ENCODE data around the gene ZNF362. TPM values are rescaled to one million over a fixed set of nuclear protein-coding genes. Genes with fewer than 3 reads are reported as not detected.

The ZNF362 gene
- total RNA-seq, 2 donors from 2014 or later, result 7.9 to 17.9 TPM

- Histone ChIP-seq H3K4me1 (no peaks in the 10 kb centered on the region), H3K9me3 (no peaks in the 10 kb centered on the region), H3K36me3 (replicated peaks in 1 of 2; ENCODE audit: insufficient read depth in 1 of 2, low read depth in 2 of 2) (no peaks in the 10 kb centered on the region), H3K27ac (no peak overlapping the region), H3K4me3 (no peak overlapping the region), H3K27me3 (no peaks in the 10 kb centered on the region)
- ATAC-seq (no peak), DNase-seq (no peak)
- no peak for TF ChIP-seq CTCF (IDR thresholded peaks at IDR 0.05)
- no peak for TF ChIP-seq POLR2A (IDR thresholded peaks at IDR 0.05)
- intact Hi-C loops (cut with DNase I), result no loop called here
- 88% methylated on average over 3 of the region's 3 CpGs for WGBS, 2 donors
Measured at GRCh38 chr1:33249422-33249821, 6.9 kb upstream of the ZNF362 start.

- intact Hi-C loops (cut with DNase I), result no loop called here
- 86 to 92% methylated on average over 5 of the region's 5 CpGs for WGBS, 2 donors
- TF ChIP-seq CTCF (IDR thresholded peaks at IDR 0.05) (no peak), POLR2A (IDR thresholded peaks at IDR 0.05) (no peak)
Measured at GRCh38 chr1:33250217-33250616, 6.1 kb upstream of the ZNF362 start.

GRCh38 chr1:33250724-33251123 lies 5.6 kb upstream of the ZNF362 start:
- H3K36me3 ChIP-seq (replicated peaks in 1 of 2; ENCODE audit: insufficient read depth in 1 of 2, low read depth in 2 of 2), result no peaks in the 10 kb centered on the region
- intact Hi-C loops (cut with DNase I), result no loop called here
- DNase-seq (no peak), ATAC-seq (no peak)
- H3K4me3 ChIP-seq, result no peak overlapping the region
- no peaks in the 10 kb centered on the region for H3K27me3 ChIP-seq
- TF ChIP-seq CTCF (IDR thresholded peaks at IDR 0.05) (no peak), POLR2A (IDR thresholded peaks at IDR 0.05) (no peak)
- H3K27ac ChIP-seq, result no peak overlapping the region
- H3K4me1 ChIP-seq, result peaks cover 5% of the 10 kb centered on the region
- WGBS, 2 donors, result 73 to 77% methylated on average over 3 of the region's 3 CpGs
- H3K9me3 ChIP-seq, result no peaks in the 10 kb centered on the region

More at GRCh38 chr1:33250217-33250616, 6.1 kb upstream of the ZNF362 start:
- ATAC-seq (no peak), DNase-seq (no peak)
- no peaks in the 10 kb centered on the region for H3K36me3 ChIP-seq (replicated peaks in 1 of 2; ENCODE audit: insufficient read depth in 1 of 2, low read depth in 2 of 2)
- peaks cover 4% of the 10 kb centered on the region for H3K4me1 ChIP-seq
- H3K4me3 ChIP-seq, result no peak overlapping the region
- H3K27ac ChIP-seq, result no peak overlapping the region
- no peaks in the 10 kb centered on the region for H3K27me3 ChIP-seq
- H3K9me3 ChIP-seq, result no peaks in the 10 kb centered on the region

- ATAC-seq (no peak), DNase-seq (no peak)
- Histone ChIP-seq H3K4me3 (no peak overlapping the region), H3K9me3 (no peaks in the 10 kb centered on the region), H3K27ac (no peak overlapping the region), H3K4me1 (peaks cover 25% of the 10 kb centered on the region), H3K27me3 (no peaks in the 10 kb centered on the region), H3K36me3 (replicated peaks in 1 of 2; ENCODE audit: insufficient read depth in 1 of 2, low read depth in 2 of 2) (no peaks in the 10 kb centered on the region)
- intact Hi-C loops (cut with DNase I), result no loop called here
- TF ChIP-seq CTCF (IDR thresholded peaks at IDR 0.05) (no peak), POLR2A (IDR thresholded peaks at IDR 0.05) (no peak)
- WGBS, 2 donors, result 84 to 92% methylated on average over 3 of the region's 3 CpGs
Measured at GRCh38 chr1:33254491-33254890, 1.8 kb upstream of the ZNF362 start.
